PC-9 (cell line): Measurements from ENCODE around the gene PDE4D.
"Not testable (repeated sequence)": the region's sequence is repeated elsewhere in the genome, so short reads cannot be mapped to it uniquely, and the experiment has no call there.

Experiments
- EZH2 ChIP-seq: fragments of 200-600 bp; sonication (generic); IDR thresholded peaks from 2 replicates; pipeline ENCODE4 v1.8.0; 2017; ENCODE audit warnings: antibody characterized with exemption, low read depth
- TF ChIP-seq, protein P1 (sequence below): fragments of 200-600 bp; sonication (generic); conservative IDR thresholded peaks from 2 replicates; pipeline ENCODE4 v1.6.1; 2017; ENCODE audit warnings: mixed run types, antibody characterized with exemption, mild to moderate bottlenecking, moderate library complexity

DNA sequence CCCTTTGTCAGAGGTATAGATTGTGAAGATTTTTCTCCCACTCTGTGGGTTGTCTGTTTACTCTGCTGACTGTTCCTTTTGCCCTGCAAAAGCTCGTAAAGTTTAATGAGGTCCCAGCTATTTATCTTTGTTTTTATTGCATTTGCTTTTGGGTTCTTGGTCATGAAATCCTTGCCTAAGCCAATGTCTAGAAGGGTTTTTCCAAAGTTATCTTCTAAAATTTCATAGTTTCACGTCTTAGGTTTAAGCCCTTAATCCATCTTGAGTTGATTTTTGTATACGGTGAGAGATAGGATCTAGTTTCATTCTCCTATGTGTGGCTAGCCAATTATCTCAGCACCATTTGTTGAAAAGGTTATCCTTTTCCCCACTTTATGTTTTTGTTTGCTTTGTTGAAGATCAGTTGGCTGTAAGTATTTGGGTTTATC is 590.2 kb downstream of the PDE4D start:
- TF ChIP-seq, protein P1, sequence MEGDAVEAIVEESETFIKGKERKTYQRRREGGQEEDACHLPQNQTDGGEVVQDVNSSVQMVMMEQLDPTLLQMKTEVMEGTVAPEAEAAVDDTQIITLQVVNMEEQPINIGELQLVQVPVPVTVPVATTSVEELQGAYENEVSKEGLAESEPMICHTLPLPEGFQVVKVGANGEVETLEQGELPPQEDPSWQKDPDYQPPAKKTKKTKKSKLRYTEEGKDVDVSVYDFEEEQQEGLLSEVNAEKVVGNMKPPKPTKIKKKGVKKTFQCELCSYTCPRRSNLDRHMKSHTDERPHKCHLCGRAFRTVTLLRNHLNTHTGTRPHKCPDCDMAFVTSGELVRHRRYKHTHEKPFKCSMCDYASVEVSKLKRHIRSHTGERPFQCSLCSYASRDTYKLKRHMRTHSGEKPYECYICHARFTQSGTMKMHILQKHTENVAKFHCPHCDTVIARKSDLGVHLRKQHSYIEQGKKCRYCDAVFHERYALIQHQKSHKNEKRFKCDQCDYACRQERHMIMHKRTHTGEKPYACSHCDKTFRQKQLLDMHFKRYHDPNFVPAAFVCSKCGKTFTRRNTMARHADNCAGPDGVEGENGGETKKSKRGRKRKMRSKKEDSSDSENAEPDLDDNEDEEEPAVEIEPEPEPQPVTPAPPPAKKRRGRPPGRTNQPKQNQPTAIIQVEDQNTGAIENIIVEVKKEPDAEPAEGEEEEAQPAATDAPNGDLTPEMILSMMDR: not testable (repeated sequence)
- TF ChIP-seq EZH2: not testable (repeated sequence)
